GM18861 (cell line): Measurements from ENCODE around the gene QRICH1.
"Not testable (repeated sequence)": the region's sequence is repeated elsewhere in the genome, so short reads cannot be mapped to it uniquely, and the experiment has no call there.

Experiments used
- ATAC-seq: cut with Tn5 transposase; IDR thresholded peaks from one replicate; pipeline ENCODE4 v1.9.1; 2021; ENCODE audit not compliant: unreplicated experiment

Gene QRICH1

DNA sequence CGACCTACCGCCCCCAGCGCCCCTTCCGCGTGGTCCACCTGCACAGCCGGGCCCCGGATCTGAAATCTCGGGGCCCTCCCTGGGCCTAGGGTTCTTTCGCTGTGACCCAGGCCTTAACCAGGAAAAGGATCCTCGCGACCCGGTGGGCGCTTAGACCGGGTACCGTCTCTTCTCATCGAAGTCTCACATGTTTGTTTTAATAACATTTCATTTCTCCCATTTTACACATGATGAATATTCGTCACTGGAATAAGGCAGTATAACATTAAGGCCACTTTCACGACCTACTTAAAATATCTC is 75.2 kb downstream of the QRICH1 start:
- no peak for ATAC-seq

DNA sequence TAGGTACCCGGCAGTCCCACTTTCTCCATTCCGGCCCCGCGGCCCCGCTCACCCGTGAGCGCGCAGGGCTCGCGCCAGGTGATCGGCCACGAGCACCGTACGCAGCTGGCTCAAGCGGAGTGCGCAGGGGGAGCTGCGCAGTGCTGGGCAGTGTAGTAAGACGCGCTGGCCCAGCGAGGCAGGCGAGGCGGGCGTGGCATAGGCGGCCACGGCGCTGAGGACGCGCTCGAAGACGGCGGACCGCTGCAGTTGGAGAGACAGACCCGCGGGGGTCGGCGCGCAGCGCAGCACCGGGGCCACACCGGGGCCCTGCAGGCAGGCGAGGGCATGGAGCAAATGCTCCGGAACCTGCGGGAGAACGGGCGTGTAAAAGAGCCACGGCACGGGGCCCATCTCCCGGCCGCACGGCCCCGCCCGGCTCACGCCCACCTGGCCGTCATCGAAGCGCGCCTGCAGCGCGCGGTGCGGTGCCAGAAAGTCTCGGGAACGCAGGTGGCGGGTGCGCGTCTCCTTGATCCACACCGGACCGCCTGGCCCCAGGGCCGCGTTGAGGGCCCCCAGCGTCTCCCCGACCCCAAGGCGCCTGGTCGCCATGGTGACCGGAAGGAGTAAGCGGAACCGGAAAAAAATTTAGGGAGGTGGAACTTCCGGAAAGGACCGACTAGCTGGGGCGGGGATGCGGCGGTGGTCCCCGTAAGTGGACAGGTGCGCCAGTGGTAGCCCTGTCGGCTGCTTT is 75.7 kb downstream of the QRICH1 start, which contains the start of gene DALRD3:
TSS of gene DALRD3 (minus strand) at position 610 of the 736 bp plus-strand sequence. CDS start at position 594, 16 bp downstream.
- no peak for ATAC-seq

GRCh38 chr3:49017229-49017970 is 76.5 kb downstream of the QRICH1 start:
- ATAC-seq, result no peak

GRCh38 chr3:49016414-49017228 is 77.2 kb downstream of the QRICH1 start:
- ATAC-seq, result no peak

DNA sequence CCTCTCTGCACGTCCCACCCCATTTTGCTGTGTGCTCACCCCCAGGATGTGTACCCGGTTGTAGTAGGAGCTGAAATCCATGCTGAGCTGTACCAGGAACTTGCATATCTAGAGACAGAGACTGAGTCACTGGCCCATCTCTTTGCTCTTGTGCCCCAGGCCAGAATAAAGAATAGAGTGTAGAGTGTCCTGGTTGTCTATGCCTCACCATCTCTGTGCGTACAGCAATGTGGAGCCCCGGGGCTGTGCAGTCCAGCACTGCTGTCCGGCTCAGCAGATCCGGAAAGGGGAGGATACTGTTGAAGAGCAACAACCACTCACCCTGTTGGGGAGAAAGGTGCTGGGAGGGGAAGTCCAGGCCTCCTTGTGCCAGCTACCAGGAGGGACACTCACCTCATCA is 78.1 kb downstream of the QRICH1 start:
- no peak for ATAC-seq

DNA sequence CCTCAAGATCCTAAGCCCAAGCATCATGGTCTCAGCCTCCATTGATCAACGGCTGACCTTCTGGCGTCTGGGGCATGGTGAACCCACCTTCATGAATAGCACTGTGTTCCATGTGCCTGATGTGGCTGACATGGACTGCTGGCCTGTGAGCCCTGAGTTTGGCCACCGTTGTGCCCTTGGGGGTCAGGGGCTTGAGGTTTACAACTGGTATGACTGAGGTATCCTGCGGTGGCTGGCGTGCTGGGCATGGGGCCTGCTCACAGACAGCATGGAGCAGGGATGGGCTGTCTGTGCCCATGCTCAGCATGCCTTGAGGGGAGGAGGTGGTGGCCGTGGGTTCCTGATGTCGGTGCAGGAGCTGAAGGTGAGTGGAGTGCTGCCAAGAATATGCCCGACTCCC is 78.8 kb downstream of the QRICH1 start:
- no peak for ATAC-seq

DNA sequence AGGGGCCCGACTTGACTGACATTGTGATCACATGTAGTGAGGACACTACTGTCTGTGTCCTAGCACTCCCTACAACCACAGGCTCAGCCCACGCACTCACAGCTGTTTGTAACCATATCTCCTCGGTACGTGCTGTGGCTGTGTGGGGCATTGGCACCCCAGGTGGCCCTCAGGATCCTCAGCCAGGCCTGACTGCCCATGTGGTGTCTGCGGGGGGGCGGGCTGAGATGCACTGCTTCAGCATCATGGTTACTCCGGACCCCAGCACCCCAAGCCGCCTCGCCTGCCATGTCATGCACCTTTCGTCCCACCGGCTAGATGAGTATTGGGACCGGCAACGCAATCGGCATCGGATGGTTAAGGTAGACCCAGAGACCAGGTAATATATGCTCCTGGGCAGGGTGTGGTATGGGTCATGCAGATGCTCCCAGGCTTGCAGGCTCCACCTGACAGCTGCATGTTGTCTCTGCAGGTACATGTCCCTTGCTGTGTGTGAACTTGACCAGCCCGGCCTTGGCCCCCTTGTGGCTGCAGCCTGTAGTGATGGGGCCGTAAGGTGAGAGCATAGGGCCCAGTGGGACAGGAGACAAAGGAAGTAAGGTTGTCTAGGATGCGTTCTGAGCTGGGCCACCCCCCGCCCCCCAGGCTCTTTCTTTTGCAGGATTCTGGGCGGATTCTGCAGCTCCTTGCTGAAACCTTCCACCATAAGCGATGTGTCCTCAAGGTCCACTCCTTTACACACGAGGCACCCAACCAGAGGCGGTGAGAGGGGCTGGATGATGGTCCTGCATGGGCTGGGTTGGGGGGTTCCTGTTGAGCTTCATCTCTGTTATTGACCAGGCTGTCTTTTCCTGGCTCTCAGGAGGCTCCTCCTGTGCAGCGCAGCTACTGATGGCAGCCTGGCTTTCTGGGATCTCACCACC is 79.9 kb downstream of the QRICH1 start:
- ATAC-seq, result no peak

GRCh38 chr3:49013113-49013737 is 80.6 kb downstream of the QRICH1 start:
- ATAC-seq, result no peak

- no peak for ATAC-seq
Measured at GRCh38 chr3:49012441-49013017, 81.3 kb downstream of the QRICH1 start.

GRCh38 chr3:49009396-49009795 is 84.5 kb downstream of the QRICH1 start:
- ATAC-seq, result no peak

DNA sequence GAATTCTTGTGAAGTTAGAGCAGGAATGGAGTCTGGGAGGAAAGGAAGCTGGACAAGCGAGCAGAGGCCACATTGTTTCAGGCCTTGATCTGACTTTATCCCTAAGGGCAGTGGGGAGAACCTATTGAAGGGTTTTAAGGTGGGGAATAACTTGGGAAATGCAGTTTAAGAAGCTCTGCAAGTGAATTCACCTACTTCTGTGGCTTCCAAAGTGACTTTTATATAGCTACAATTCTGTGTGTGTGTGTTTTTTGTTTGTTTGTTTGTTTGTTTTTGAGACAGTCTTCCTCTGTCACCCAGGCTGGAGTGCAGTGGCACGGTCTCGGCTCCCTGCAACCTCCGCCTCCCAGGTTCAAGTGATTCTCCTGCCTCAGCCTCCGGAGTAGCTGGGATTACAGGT is 85.2 kb downstream of the QRICH1 start:
- ATAC-seq, result not testable (repeated sequence)

DNA sequence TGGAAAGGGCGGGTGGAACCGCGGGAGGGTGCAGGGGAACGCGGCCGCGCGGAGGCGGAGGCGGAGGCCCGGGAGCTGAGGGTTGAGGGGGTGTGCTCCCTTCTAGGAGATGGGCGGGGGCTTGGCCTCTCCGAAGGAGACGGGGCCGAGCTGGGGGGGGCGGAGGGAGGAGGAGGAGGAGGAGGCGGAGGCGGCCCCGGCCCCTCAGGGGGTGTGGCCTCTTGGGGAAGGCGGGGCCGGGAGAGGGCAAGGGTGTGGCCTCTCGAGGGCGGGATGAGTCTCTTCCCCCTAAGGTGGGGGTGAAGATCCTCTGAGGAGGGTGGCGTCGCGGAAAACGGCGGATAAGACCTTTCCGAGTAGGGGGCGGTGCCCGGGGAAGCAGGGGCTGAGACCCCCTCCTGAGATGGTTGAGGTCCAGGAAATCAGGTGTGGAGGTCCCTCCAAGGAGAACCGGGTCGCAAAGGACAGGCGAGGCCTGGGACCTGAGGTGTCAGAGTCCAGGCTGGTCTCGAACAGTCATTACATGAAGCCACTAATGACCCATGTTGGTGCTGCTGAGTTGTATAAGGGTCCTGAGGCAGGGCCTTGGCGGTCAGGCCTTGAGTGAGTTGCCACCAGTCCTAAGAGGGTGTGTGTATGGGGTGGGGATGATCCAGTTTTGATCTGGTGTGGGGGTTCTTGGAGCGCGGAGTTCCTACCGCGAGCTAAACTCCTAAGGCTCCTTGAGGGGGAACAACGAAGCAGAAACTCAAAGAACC is 85.9 kb downstream of the QRICH1 start:
- no peak for ATAC-seq

DNA sequence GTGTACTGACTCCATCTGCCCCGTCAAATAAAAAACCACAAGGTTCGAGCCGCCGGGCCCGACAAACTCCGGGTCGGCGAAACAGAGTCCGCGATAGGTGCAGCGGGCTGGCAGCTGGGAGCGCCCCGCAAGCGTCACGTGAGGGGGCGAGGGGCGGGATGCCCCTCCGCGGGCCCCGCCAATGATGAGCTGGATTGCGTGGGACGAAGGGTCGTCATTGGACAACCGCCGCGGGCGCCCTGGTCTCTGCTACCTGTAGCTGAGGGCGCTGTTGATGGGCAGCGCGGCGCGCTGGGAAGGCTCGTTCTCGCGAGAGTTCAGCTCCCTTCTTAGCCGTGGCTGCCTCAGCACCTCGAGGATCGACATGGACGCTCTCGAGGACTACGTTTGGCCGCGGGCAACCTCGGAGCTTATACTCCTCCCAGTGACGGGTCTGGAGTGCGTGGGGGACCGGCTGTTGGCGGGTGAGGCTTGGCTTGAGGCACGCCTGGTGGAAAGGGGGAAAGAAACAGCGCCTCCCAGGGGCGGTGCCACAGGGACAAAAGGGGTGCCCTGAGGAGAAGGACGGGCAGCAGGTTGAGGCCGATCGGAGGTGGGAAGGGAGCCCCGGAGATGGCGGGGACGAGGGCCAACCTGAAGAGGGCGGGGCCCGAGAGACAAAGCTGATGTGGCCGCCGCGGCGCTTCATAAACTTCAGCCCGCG is 86.7 kb downstream of the QRICH1 start, which contains the start of gene WDR6:
TSS of gene WDR6 (plus strand) at position 324 of the 703 bp plus-strand sequence. CDS start at position 365, 41 bp downstream.
- peak; percentile 85 for ATAC-seq

GRCh38 chr3:49006408-49007067 is 87.3 kb downstream of the QRICH1 start:
- ATAC-seq, result no peak

DNA sequence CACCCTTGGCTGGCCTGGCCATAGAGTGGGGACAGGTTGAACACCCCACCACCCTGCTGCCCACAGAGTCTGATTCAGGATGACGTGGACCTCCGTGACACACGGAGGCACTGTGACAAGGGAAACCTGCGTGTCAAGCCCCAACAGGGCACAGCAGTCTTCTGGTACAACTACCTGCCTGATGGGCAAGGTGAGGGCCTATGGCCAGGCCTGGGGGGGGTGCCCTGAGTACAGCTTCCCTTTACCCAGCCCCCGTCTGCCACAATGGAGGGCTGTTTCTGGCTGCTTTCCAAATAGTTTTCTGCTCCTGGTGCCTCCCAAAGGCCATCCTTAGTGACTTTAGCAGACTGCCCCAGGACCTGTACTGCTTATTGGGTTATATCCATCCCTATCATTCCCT is 87.9 kb downstream of the QRICH1 start:
- ATAC-seq, result no peak

GRCh38 chr3:49005303-49005680 is 88.6 kb downstream of the QRICH1 start:
- ATAC-seq, result no peak

- no peak for ATAC-seq
Measured at GRCh38 chr3:49004352-49005302, 89.2 kb downstream of the QRICH1 start.
